ENCODE results near the gene CSTF3.
A peak's percentile ranks its signal among the peaks of the same experiment; 100 is the strongest.
"Not testable (repeated sequence)": the region's sequence is repeated elsewhere in the genome, so short reads cannot be mapped to it uniquely, and the experiment has no call there.

The CSTF3 gene

GRCh38 chr11:33160587-33160986, 693 bp downstream of the CSTF3 start:
- DNase-seq (ENCODE audit: low spot score), result no peak

- peak; percentile 15 for DNase-seq (ENCODE audit: low spot score)
Observed at GRCh38 chr11:33160136-33160535, 1.1 kb downstream of the CSTF3 start.

GRCh38 chr11:33159378-33159867, 1.9 kb downstream of the CSTF3 start:
- DNase-seq (ENCODE audit: low spot score), result not testable (repeated sequence)

GRCh38 chr11:33158596-33159275, 2.5 kb downstream of the CSTF3 start:
- DNase-seq (ENCODE audit: low spot score), result no peak

GRCh38 chr11:33157103-33158027, 3.9 kb downstream of the CSTF3 start:
- DNase-seq (ENCODE audit: low spot score), result no peak

- no peak for DNase-seq (ENCODE audit: low spot score)
Observed at GRCh38 chr11:33151399-33151798, 9.9 kb downstream of the CSTF3 start.

GRCh38 chr11:33147559-33147958, 13.7 kb downstream of the CSTF3 start:
- no peak for DNase-seq (ENCODE audit: low spot score)

- DNase-seq (ENCODE audit: low spot score), result no peak
Observed at GRCh38 chr11:33135768-33136443, 25.4 kb downstream of the CSTF3 start.

- DNase-seq (ENCODE audit: low spot score), result no peak
Observed at GRCh38 chr11:33135216-33135615, 26.1 kb downstream of the CSTF3 start.

- no peak for DNase-seq (ENCODE audit: low spot score)
Observed at GRCh38 chr11:33134276-33134675, 27.0 kb downstream of the CSTF3 start.

GRCh38 chr11:33133761-33134160, 27.5 kb downstream of the CSTF3 start:
- DNase-seq (ENCODE audit: low spot score), result no peak

- no peak for DNase-seq (ENCODE audit: low spot score)
Observed at GRCh38 chr11:33132510-33132909, 28.8 kb downstream of the CSTF3 start.

- no peak for DNase-seq (ENCODE audit: low spot score)
Observed at GRCh38 chr11:33128739-33129138, 32.5 kb downstream of the CSTF3 start.

GRCh38 chr11:33125611-33126010, 35.7 kb downstream of the CSTF3 start:
- DNase-seq (ENCODE audit: low spot score), result no peak

GRCh38 chr11:33125025-33125424, 36.3 kb downstream of the CSTF3 start:
- no peak for DNase-seq (ENCODE audit: low spot score)

- not testable (repeated sequence) for DNase-seq (ENCODE audit: low spot score)
Observed at GRCh38 chr11:33122696-33123095, 38.6 kb downstream of the CSTF3 start.

GRCh38 chr11:33116535-33116934, 44.7 kb downstream of the CSTF3 start:
- no peak for DNase-seq (ENCODE audit: low spot score)

GRCh38 chr11:33110083-33110482, 51.2 kb downstream of the CSTF3 start:
- DNase-seq (ENCODE audit: low spot score), result no peak

- DNase-seq (ENCODE audit: low spot score), result no peak
Observed at GRCh38 chr11:33109294-33109895, 51.9 kb downstream of the CSTF3 start.

GRCh38 chr11:33103836-33104235, 57.4 kb downstream of the CSTF3 start:
- DNase-seq (ENCODE audit: low spot score), result no peak

GRCh38 chr11:33094157-33094556, 67.1 kb downstream of the CSTF3 start:
- DNase-seq (ENCODE audit: low spot score), result no peak

GRCh38 chr11:33089776-33090175, 71.5 kb downstream of the CSTF3 start:
- DNase-seq (ENCODE audit: low spot score), result no peak

Measured in iPS-NIHi11 (cell line).